ENCODE results near the gene ANTXR2.
A peak's percentile ranks its signal among the peaks of the same experiment; 100 is the strongest.

ANTXR2 gene

DNA sequence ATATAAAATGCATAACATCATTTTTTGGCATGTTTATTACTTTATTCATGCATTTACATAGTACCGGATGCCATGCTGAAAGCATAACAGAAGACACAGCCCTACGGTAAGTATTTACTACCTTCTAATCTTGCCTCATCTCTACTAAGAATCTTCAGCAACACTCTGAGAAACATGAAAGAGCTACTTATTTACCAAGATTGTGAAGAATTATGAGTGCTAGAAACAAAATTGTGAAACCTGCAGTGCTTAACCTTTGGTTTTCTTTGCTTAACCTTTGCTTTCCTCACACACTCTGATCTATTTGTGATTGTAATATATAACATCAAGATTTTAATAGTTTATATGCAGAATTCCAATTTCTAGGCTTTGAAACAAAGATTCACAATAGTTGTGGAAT, 7.4 kb downstream of the ANTXR2 start:
- DNase-seq: no peak

DNA sequence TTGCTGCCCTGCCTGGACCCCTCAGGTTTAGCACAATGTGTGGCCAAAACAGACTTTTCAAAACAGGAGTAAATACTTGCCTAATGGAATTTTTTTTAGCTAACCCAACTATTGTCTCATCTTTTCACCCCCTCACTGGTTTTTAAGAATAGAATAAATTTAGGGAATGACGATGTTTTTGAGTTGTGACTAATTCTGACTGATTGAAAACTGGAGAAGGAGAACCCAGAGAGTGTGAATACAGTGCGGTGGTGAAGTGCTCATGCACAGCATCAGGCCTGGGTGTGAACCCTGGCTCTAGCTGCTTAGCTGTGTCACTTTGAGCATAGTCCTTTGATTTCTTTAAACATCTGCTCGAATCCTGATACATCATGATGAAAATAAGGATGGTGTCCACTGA, 10.5 kb downstream of the ANTXR2 start:
- DNase-seq: no peak

DNA sequence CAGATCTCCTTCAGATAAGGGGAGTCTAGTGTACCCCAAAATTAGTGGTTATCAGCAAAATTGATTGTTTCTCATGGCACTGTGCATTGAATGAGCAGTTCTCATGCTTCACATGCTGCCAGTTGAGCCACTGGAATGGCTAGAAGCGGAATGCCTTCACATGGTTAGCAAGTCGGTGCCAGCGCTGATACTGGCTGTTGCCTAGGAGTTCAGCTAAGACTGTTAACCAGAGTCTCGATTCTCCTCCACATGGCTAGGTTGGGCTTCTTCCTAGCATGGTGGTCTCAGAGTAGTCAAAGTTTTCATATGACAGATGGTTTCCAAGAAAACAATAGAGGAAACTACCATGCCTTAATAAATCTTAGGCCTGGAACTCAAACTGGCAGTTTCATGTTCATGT, 12.2 kb downstream of the ANTXR2 start:
- DNase-seq: no peak

DNA sequence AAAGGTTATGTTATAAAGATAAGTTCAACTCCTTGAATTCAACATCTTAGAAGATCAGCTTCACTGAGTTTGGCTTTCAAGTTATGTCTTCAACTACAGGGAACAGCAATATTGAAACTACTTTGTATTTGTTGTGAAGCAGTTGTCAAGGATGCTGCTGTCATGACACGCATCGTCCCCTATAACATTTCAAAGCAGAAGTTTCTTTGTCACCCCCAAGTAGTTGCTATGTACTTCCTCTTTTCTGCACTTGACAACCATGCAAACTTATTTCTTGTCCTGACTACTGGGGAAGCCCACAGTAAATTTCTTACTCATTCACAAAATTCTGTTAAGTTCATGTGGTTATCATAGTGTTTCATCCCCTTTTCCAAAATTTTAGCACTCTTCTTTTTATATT, 14.3 kb downstream of the ANTXR2 start:
- DNase-seq: no peak

DNA sequence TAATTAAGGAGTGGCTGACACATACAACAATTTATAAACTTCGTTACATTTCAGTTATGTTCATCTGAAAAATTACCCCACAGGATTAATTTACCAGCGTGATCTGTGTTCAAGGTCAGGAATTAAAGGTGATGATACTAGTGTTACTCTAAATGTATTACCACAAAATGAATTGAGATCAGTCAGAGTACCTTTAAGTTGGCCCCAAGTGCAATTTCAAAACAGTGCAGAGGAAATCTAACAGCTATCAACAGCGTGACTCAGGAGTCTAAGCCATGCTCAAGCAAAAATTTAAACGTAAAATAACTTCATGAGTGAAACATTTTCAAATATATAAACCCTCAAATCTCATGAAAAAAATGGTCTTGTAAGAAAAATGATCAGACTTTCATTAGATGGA, 18.7 kb downstream of the ANTXR2 start:
- no peak for DNase-seq

DNA sequence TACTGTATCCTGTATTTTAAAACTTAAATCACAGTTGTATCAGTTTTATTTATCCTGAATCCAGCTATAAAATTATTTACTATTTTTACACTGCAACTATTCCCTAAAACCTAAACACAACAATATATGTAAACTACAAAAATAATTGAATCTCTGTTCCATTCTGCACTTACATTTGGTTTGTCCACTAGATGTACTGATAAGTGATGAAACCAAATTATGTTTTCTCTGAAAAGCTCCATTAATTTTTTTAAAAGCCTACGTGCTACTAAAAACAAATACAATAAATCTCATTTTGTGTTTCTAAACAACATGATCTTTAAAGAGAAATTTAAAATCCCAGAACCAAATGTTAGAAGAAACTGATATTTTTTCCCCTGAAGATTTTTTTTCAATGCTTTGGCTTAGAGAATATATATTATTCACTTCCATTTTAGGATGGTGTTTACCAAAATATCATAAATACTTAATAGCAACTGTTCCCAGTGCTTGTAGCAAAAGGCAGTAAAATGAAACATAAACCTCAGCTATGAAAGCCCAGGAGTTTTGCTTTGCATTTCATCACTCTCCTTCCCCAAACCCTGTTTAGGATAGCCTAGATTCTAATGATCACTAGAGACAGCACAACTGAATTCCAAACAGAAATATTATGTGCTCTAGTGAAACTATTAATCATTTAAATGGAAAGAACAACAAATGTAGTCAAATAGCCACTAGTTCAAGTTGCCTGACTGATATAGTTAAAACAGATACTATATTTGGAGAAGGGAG, 19.7 kb downstream of the ANTXR2 start:
- DNase-seq: no peak

DNA sequence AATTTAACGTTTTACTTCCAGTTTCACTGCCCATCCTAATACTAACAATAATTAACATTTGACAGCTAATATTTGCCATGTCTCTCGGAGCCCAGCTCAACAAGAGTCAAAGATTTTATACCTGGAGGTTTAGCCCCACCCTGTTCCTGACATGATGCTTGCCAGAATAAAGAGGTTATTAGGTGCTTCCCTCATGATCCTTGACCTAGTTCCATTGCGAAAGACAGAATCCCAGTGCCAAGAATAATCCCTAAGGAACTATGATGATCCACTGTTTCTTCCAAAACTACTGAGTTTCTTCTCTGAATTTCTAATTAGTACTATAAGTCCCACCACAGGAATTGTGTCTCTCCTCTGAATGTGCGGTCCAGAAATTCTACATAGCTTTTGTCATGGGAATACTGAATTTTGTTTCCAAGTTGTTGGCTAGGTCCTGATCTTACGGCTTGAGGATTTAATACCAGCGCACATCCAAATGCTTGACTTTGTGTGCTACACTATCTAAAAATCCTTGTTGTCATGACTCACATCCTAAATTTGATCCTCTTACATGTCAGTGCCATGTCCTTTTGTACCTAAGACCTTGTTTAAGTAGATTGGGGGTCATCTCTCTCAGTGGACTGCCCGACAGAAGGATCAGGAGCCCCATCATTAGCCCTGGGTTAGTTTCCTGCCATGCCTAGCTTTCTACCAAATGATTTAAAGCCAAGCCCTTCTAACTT, 23.1 kb downstream of the ANTXR2 start:
- DNase-seq: no peak

DNA sequence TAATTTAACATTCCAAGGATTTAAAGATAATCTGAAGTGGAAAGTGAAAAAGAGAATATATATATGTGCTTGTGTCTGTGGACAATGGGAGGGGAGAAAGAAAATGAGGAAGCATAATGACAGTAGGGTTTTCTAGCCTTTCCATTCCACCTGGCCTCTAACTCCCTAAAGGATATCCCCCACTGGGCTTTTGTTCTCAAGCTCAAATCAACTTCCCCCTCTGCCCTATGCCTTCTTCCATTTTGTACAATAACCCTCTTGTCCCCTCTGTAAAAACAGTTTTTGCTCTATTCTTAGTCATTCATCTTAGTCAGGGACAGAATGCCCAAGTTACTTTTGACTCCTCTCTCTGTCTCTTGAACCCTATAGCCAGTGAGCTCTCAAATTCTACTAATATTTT, 23.6 kb downstream of the ANTXR2 start:
- no peak for DNase-seq

DNA sequence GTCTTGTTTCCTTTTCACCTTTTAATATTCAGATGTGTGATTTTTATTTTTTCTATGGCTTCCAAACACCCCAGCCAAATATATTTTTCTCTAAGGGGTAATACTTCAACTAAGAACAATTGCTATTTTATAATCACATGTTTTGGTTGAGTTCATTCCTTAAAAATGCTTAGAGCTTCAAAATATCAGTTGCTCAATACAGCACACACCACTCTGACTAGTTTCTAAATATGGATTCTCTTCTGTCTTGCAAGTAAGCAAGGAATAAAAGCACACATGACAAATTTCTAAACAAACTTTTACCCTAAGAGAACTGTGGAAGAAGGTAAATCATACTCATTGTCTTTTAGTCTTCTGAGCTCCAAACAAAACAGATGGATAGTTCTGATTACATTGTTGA, 27.2 kb downstream of the ANTXR2 start:
- no peak for DNase-seq

DNA sequence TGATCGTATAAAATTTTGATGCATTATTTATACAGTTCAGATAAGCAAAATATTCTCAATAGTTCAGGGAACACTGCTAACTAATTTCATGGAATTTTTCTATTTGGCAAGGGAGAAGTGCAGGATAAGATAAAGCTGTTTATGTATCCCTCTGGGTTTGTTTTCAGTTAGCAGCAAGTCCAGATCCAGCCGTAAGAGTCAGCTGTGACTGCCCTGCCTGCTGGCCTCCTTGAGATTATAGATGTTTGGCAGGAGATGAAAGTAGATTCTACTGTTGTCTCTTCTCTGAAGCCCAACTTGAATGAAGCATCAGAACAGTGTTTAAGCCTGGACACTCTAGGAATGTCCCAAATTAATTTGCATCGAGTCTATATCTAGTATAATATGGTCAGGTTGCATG, 29.5 kb downstream of the ANTXR2 start:
- no peak for DNase-seq

DNA sequence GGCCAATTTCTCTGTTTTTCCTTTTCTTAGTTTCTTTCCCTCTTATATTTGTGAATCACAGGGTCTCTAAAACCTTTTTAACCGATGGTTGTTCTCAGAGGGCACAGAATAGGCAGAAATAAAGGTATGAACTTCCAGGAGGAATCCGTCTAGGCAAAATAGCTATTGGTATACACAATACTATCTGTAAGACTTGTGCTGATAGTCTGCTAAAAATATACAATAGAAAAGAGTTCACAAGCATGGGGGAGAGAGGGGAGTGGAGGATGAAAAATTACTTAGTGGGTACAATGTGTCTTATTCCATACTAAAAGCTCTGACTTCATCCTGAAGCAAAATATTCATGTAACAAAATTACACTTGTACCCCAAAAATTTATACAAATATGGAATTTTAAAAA, 30.2 kb downstream of the ANTXR2 start:
- no peak for DNase-seq

DNA sequence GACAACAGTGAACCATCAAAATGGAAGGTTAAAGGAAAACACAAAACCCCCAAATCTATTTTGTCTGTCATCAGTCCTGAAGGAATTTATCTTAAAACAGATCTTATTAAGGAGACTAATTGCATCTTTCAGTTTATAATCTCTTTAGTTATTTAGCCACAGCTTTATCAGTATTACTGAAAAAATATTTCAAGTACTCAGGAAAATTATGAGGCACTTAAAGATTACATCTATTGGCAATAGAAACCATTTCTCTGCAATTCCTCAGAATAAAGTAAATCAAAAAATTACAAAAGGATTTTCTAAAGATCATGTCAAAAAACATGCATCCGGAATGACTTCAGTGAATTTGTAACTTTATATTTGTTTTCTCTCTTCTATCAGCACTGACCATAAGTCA, 35.2 kb downstream of the ANTXR2 start:
- DNase-seq: no peak

DNA sequence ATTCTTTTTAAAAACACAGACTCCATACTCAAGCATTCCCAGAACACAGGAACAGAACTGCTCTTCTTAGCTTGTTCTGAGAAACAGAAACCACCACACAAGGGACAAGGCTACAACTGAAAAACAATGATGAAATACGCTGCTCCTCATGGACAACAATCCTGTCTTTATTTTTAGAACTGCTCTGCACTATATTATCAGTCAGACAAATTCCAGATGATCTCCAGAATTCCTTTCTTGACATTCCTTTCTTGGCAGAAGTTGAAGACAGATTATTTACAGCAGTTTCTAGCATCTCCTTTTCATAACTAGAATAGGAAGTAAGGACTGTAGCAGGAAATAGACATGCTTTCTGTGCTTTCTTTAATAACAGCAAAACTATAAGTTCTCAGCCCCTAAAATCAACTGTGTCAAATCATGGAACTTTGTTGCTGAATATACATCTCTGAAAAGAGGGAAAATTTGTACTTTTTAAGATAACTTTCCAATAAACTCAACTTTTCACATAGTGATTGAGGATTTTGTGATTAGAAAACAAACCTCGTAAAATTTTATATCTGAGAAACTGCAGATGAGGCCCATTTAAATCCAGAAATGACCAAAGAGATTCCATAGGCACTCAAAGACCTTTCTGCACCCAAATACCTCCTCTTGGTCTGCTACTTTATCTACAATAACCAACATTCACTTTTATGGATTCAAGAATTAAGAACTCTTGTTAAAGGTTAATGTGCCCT, 35.9 kb downstream of the ANTXR2 start:
- DNase-seq: no peak

DNA sequence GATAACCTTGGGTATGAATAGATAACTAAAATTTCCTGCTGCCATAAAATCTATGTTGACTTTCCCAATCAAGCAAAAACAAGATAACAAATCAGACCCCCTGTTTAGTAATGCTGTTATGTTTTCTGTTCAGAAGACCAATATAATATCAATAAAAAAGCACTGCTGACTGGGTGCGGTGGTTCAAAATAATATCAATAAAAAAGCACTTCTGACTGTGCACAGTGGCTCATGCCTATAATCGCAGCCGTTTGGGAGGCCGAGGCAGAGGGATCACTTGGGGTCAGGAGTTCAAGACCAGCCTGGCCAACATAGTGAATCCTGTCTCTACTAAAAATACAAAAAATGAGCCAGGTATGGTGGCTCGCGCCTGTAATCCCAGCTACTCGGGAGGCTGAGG, 36.7 kb downstream of the ANTXR2 start:
- no peak for DNase-seq

DNA sequence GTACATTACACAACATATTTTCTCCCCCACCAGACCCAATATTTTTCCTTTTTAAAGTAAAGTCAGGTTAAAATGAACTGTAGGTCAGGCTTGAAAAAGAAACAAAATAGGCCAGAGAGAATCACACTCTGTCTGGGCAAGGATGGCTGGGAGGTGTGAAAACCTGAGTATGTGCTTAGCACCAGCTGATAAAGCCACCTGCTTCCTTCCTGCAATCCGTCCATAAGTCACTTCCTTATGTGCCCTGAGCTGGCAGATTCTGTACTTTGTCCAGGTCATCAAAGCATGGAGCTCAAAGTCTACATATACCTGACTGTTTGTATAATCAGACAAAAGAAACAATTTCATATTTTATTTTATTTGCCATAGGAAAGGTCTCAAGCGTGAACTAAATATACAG, 37.7 kb downstream of the ANTXR2 start:
- peak; percentile 34 for DNase-seq

DNA sequence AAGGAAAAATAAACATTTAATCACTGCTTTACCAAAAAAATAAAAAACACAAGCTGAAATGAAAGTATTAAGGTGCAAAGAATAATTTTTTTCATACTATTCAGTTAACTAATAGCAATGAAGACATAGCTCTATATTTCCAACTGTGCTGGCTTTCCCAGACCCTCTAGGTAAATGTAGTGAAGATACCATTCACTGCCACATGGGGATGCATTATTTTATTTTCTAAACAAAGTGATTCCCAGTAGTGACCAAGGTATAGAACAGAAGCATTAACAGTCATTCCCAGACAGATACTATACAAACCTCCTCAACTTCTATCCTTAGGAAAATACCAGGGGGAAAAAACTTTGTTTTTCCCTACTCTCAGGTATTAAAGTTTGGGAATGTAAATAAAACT, 39.4 kb downstream of the ANTXR2 start:
- DNase-seq: no peak

DNA sequence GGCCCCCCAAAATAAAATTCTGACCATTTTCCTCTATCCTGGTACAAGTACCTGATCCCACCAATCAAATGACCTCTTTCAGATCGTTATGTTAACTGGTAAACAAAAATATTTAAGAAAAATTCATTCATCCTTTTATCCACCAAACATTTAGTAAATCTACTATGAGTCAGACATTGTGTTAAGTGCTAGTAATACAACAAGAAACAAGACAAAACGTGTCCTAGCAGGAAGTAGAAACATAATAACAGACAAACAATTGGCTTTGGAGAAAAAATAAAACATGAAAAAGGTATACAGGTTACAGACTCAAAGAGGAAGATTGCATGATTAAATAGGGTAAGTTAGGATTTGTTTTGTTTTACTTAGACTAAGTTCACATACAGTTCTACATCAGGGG, 43.7 kb downstream of the ANTXR2 start:
- no peak for DNase-seq

DNA sequence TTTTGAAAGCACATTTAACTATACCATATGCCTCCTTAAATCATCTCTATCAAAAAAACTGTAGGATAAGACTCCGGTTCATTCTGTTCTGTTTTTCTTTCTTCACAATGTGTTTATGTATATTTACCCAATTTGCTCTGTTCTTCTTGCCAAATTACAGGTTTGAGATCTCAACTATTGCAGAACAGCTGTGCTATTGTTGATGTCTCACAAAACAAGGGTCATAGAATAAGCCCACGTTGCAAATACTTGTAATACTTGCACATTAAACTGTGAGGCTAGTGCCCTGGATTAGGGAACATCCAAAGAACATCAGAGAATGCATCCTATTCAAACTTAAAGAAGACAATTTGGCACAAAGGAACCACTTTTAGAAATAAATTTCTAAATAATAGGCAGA, 45.4 kb downstream of the ANTXR2 start:
- no peak for DNase-seq

DNA sequence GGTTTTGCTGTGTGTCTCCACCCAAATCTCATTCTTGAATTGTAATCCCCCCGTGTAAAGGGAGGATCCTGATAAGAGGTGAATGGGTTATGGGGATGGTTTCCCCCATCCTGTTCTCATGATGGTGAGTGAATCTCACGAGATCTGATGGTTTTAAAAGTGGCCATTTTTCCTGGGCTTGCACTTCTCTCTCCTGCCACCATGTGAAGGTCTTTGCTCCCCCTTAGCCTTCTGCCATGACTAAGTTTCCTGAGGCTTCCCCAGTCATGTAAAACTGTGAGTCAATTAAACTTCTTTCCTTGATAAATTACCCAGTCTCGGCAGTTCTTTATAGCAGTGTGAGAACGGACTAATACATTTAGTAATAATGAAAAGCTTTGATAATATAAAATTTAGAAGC, 46.9 kb downstream of the ANTXR2 start:
- no peak for DNase-seq

DNA sequence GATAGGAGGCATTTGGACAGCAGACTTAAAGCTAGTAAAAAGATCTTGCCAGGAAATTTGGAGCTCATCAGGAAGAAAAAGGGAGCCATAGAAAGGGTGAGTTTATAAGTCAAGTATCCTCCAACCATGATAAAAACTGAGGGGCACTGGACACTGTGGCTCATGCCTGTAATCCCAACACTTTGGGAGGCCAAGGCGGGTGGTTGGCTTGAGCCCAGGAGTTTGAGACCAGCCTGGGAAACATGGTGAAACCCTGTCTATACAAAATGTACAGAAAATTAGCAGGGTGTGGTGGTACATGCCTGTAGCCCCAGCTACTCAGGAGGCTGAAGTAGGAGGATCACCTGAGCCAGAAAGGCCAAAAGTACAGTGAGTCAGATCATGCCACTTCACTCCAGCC, 48.7 kb downstream of the ANTXR2 start:
- no peak for DNase-seq

DNA sequence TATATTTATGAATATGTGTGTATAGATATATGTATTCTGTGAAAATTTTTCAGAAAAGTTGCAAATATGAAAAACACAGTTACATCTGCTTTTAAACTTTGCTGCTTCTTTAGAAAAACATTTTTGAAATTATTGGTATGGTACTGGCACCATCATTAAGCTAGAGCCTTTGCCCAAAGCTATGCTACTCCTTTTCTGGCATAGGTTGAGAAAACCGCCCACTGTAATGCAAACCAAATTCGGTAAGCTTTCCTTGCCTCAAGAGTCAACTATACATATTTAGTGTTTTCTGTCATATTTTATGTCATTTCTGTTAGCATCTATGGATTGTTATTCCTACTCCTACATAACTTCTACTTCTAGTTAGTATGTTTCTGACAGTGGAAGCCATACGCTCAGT, 50.7 kb downstream of the ANTXR2 start:
- DNase-seq: no peak

DNA sequence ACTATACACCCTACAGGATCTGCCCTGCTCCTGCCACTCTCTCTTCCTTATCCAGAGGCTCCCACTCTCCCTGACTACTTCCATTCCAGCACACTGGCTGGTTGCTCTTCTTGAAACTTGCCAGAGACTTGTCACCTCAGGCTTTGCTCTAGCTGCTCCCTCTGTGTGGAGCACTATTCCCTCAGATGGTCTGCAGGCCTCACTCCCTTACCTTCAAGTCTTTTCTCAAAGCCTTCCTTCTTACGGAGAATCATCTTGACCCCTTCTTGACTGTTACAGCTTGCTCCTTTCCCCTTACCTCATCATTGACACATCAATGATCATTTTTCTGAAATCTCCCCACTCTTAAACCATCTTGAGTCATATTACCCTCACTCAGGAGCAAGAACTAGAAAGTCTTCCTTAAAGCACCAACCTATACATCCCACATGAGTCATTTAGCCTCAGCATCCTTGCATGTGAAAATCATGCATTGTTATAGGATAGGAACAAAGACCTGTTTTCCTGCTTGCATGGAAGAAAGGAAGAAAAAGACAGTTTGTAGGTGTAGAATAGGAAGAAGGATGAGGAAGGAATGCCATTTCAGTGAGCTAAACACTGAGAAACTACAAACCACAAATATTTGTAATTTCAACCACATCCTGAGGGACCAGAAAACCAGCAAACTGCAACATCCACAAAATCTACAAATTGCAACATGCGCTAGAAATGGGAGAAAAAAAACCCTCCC, 55.7 kb downstream of the ANTXR2 start:
- no peak for DNase-seq

DNA sequence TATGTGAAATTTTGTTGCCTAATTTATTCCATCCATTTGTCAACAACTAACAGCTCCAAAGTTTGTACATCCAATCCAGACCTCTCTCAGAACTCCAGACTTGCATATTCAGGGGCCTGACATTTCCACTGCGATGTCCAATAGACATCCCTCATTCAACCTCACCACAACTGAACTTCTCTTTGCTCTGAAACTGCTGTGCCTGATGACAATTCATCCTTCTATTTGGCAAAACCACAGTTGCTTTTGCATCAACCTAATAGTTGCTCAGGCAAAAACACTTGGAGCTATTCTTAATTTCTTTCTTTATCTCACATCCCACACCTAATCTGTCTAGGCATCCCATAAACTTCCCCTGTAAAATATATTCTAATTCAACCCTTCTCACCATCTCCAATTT, 56.5 kb downstream of the ANTXR2 start:
- DNase-seq: no peak

Measured in NCI-H510A (cell line).